GM12872 (cell line): Measurements from ENCODE around the gene SPATA24.

Experiments used
- TF ChIP-seq, protein P1 (sequence below): IDR thresholded peaks from 3 replicates; pipeline ENCODE4 v1.5.1; 2011; ENCODE audit warnings: low read depth, mild to moderate bottlenecking, low read length, moderate library complexity; ENCODE audit not compliant: insufficient read depth

The SPATA24 gene

DNA sequence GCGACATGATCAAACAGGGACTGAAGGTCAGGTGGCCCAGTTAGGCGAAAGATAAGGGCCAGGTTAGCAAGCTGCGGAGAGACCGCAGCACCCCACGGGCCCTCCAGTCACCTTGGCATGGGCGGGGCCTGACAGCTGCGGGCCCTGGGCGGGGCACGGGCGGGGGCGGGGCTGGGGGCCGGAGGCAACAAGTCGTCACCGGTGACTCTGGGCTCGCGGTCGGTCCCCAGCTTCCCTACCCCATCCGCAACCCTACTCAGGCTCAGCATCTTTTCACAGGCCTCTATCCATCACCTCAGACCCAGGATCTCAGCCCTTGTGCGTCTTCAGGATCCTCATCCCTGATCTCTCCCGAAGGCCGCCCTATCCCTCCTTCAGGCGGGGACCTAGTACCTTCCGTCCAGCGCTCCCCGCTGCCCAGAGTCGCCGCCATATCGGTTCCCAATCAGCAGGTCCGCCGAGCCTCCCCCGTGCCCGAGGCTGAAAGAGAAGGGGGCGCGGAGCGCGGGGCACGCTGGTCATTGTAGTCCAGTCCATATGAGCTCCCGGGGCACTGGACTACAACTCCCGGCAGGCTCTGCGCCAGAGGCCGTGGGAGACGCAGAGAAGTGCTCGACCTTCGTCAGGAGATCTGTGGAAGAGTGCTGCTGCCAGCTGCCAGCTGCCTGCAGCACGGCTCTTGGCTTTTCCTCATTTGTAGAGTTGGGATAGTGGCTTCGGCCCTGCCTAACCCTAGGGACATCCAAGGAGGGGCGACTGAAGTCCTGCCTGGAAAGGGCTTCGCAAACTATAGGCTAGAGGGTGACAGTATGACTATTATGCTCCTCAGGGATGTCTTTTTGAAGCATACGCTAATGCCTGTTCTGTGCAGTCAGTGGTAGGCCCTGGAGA lies 35.4 kb upstream of the SPATA24 start, which contains the start of gene DNAJC18:
DNAJC18 (minus strand) TSS at position 513 of the 891 bp plus-strand sequence; CDS start at position 433, 80 bp downstream.
- TF ChIP-seq, protein P1, sequence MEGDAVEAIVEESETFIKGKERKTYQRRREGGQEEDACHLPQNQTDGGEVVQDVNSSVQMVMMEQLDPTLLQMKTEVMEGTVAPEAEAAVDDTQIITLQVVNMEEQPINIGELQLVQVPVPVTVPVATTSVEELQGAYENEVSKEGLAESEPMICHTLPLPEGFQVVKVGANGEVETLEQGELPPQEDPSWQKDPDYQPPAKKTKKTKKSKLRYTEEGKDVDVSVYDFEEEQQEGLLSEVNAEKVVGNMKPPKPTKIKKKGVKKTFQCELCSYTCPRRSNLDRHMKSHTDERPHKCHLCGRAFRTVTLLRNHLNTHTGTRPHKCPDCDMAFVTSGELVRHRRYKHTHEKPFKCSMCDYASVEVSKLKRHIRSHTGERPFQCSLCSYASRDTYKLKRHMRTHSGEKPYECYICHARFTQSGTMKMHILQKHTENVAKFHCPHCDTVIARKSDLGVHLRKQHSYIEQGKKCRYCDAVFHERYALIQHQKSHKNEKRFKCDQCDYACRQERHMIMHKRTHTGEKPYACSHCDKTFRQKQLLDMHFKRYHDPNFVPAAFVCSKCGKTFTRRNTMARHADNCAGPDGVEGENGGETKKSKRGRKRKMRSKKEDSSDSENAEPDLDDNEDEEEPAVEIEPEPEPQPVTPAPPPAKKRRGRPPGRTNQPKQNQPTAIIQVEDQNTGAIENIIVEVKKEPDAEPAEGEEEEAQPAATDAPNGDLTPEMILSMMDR, result no peak

DNA sequence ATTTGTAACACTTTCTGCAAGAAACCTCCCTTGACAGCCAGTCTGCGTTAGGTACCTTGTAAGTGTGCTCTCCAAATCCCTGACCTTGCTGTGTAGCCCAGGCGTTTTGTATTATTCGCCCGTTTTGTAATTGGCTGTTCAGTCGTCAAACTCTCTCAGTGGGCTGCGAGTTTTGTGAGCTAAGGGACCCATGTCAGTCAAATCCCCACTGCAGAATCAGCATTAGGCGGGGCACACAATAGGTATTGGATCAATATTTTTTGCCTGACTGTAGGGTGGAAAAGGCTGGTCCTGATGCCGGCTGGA lies 34.8 kb upstream of the SPATA24 start:
- TF ChIP-seq, protein P1, result no peak

DNA sequence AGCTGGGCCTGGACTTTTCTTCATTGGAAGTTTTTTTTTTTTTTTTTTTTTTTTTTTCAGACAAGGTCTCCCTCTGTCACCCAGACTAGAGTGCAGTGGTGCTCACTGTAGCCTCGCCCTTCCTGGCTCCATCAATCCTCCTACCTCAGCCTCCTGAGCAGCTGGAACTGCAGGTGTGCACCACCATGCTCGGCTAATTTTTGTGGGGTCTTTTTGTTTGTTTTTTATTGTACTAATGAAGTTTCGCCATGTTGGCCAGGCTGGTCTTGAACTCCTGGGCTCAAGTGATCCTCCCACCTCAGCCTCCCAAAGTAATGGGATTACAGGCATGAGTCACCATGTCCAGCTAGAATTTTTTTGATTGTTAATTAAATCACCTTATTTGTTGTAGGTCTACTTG lies 31.8 kb upstream of the SPATA24 start:
- TF ChIP-seq, protein P1, result no peak

DNA sequence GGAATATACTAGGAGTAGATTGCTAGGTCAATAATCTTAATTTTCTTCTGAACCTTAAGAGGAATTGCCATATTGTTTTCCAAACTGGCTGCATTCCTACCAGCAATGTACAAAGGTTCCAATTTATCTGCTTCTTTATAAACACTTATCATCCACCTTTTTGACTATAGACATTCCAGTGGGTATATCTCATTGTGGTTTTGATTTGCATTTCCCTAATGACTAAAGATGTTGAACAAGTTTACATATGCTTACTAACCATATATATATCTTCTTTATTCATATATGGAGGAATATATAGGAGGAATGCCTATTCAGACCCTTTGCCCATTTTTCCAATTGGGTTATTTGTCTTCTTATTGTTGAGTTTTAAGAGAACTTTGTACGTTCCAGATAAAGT lies 27.8 kb upstream of the SPATA24 start:
- TF ChIP-seq, protein P1, result no peak

DNA sequence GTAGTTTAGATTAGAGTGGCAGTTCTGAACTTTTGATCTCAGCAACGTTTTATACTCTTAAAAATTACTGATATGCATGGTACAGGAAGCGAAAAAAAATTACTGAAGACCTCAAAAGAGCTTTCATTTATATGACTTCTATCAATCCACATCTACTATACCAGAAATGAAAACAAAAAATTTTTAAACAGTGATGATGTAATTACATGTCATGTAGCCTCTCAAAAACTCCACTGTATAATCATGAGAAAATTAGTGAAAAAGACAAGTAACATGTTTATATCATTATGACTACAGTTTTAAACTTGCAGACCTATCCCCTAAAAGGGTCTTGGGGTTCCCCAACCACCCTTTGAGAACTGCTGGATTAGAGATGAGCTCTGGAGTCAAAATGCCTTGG lies 26.1 kb upstream of the SPATA24 start:
- TF ChIP-seq, protein P1, result no peak

DNA sequence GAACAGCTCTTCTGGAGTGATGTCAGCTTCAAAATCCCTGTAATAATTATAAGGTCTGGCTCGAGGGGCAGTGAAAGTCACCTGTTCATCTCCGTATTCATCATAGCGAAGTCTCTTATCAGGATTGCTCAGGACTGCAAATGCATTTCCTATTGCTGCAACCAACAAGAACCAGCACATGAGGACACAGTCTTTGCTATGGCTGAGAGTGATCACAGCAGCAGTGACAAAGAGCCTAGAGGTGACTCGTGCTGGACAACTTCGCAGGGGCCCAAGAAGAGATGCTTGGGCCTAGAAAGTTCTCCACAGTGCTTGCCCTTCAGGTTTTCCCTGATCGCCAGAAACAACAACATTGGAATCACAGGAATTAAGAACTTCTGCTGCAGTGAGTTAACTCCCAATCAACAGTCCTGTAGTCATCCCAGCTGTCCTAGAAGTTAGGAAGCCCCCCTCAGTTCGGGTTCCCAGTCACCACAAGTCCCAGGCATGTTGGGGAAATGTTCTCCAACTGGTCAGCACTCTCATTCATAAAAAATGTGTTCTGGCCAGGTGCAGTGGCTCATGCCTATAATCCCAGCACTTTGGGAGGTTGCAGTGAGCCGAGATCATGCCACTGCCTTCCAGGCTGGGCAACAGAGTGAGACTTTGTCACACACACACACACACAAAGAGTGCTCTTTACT lies 22.5 kb upstream of the SPATA24 start:
- TF ChIP-seq, protein P1, result no peak

DNA sequence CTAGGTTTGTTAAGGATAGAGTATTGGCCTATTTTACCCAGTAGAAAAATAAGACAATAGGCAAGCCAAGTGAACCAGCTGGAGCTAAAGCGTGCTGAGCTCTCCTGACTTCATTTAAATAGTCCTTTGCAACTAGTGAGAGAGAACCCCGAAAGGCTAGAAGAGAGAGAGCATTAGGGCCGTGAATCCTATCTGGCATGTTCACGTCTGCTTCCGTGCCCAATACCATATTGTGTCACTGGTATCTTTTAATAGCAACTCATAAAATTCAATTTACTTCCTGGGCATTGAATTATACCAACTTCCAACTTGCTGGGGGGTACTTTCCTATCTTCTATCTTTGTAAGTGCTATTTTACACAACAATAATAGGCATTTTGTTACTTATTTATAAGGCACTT lies 21.6 kb upstream of the SPATA24 start:
- TF ChIP-seq, protein P1, result no peak
